ENCODE results near the gene CCDC175.

Gene CCDC175

GRCh38 chr14:59566296-59566695 lies 10.3 kb downstream of the CCDC175 start:
- no peaks in the 10 kb centered on the region for H3K27me3 ChIP-seq (ENCODE audit: insufficient read depth, low read length, poor library complexity, severe bottlenecking)
- no peak overlapping the region for H3K4me3 ChIP-seq (ENCODE audit: low read length, poor library complexity, severe bottlenecking)
- TF ChIP-seq CTCF (conservative IDR thresholded peaks at IDR 0.05; ENCODE audit: low read length) (no peak), EZH2phosphoT487 (IDR thresholded peaks at IDR 0.05; ENCODE audit: borderline replicate concordance) (no peak)
- H3K9me2 ChIP-seq (replicated peaks; ENCODE audit: low read depth, low read length) = no peaks in the 10 kb centered on the region
- no peaks in the 10 kb centered on the region for H3K36me3 ChIP-seq (ENCODE audit: insufficient read depth, low read length)
- H3K79me2 ChIP-seq (ENCODE audit: insufficient read depth, low read length) = no peaks in the 10 kb centered on the region
- H3K4me2 ChIP-seq (ENCODE audit: low read depth, low read length, poor library complexity, severe bottlenecking) = no peak overlapping the region
- no peak overlapping the region for H3K9ac ChIP-seq (ENCODE audit: low read depth, low read length, poor library complexity, severe bottlenecking)
- no peak overlapping the region for H2AFZ ChIP-seq (ENCODE audit: low read length)
- no peaks in the 10 kb centered on the region for H3K9me3 ChIP-seq (ENCODE audit: insufficient read depth, low read depth, low read length)
- H3F3A ChIP-seq (ENCODE audit: low read depth) = no peaks in the 10 kb centered on the region
- H4K20me1 ChIP-seq (ENCODE audit: insufficient read depth, low read length, poor library complexity, severe bottlenecking) = no peaks in the 10 kb centered on the region
- no peaks in the 10 kb centered on the region for H3K4me1 ChIP-seq (ENCODE audit: insufficient read depth, low read length, poor library complexity, severe bottlenecking)

DNA sequence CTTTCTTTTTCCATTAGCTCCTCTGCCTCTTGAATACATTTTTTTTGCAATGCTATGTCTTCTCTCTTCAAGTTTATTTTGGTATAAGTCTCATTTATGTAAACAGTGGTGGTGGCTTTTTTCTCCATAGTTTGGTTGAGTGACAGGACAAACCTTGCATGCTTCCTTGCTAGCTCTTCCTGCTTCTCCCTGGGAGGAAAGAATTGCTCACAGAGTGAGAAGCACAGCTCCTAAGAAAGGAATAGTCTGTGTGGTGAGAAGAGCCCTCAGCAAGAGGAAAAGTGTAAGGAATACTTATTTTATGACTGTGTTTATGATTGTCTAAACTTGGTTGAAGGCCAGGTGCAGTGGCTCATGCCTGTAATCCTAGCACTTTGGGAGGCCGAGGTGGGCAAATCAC lies 11.5 kb downstream of the CCDC175 start:
- Histone ChIP-seq H2AFZ (ENCODE audit: low read length) (no peak overlapping the region), H3K9ac (ENCODE audit: low read depth, low read length, poor library complexity, severe bottlenecking) (no peak overlapping the region), H3K4me2 (ENCODE audit: low read depth, low read length, poor library complexity, severe bottlenecking) (no peak overlapping the region), H3K9me3 (ENCODE audit: insufficient read depth, low read depth, low read length) (no peaks in the 10 kb centered on the region), H4K20me1 (ENCODE audit: insufficient read depth, low read length, poor library complexity, severe bottlenecking) (no peaks in the 10 kb centered on the region), H3K36me3 (ENCODE audit: insufficient read depth, low read length) (no peaks in the 10 kb centered on the region), H3K27me3 (ENCODE audit: insufficient read depth, low read length, poor library complexity, severe bottlenecking) (no peaks in the 10 kb centered on the region), H3F3A (ENCODE audit: low read depth) (no peaks in the 10 kb centered on the region), H3K79me2 (ENCODE audit: insufficient read depth, low read length) (no peaks in the 10 kb centered on the region), H3K4me3 (ENCODE audit: low read length, poor library complexity, severe bottlenecking) (no peak overlapping the region), H3K4me1 (ENCODE audit: insufficient read depth, low read length, poor library complexity, severe bottlenecking) (no peaks in the 10 kb centered on the region), H3K9me2 (replicated peaks; ENCODE audit: low read depth, low read length) (no peaks in the 10 kb centered on the region)
- no peak for TF ChIP-seq CTCF (conservative IDR thresholded peaks at IDR 0.05; ENCODE audit: low read length)

GRCh38 chr14:59564366-59564765 lies 12.2 kb downstream of the CCDC175 start:
- no peak overlapping the region for H2AFZ ChIP-seq (ENCODE audit: low read length)

More at GRCh38 chr14:59564366-59564765, 12.2 kb downstream of the CCDC175 start:
- Histone ChIP-seq H3K4me2 (ENCODE audit: low read depth, low read length, poor library complexity, severe bottlenecking) (no peak overlapping the region), H3K36me3 (ENCODE audit: insufficient read depth, low read length) (no peaks in the 10 kb centered on the region), H3K79me2 (ENCODE audit: insufficient read depth, low read length) (no peaks in the 10 kb centered on the region), H4K20me1 (ENCODE audit: insufficient read depth, low read length, poor library complexity, severe bottlenecking) (no peaks in the 10 kb centered on the region), H3K4me3 (ENCODE audit: low read length, poor library complexity, severe bottlenecking) (no peak overlapping the region), H3K9me2 (replicated peaks; ENCODE audit: low read depth, low read length) (no peaks in the 10 kb centered on the region), H3K9ac (ENCODE audit: low read depth, low read length, poor library complexity, severe bottlenecking) (no peak overlapping the region), H3K27me3 (ENCODE audit: insufficient read depth, low read length, poor library complexity, severe bottlenecking) (no peaks in the 10 kb centered on the region), H3K9me3 (ENCODE audit: insufficient read depth, low read depth, low read length) (no peaks in the 10 kb centered on the region), H3F3A (ENCODE audit: low read depth) (no peaks in the 10 kb centered on the region), H3K4me1 (ENCODE audit: insufficient read depth, low read length, poor library complexity, severe bottlenecking) (no peaks in the 10 kb centered on the region)
- TF ChIP-seq EZH2phosphoT487 (IDR thresholded peaks at IDR 0.05; ENCODE audit: borderline replicate concordance) (no peak), CTCF (conservative IDR thresholded peaks at IDR 0.05; ENCODE audit: low read length) (no peak)
